ENCODE data around the gene TBL3.

Gene TBL3

GRCh38 chr16:1983544-1984346 is 11.9 kb downstream of the TBL3 start, which contains the start of gene GFER (continued):
- TF ChIP-seq ZBTB8A (tag by site-specific recombination; IDR thresholded peaks at IDR 0.05) (peak; percentile 98), ZNF610 (tag by site-specific recombination; IDR thresholded peaks at IDR 0.05; ENCODE audit: borderline replicate concordance) (no peak; the same call in 1 of the 2 replicates), ZNF558 (tag by site-specific recombination; IDR thresholded peaks at IDR 0.05) (no peak), YY2 (tag by site-specific recombination; IDR thresholded peaks at IDR 0.05) (peak; percentile 68), ZNF266 (tag by site-specific recombination; IDR thresholded peaks at IDR 0.05; ENCODE audit: low read depth) (no peak), ZNF621 (tag by site-specific recombination; IDR thresholded peaks at IDR 0.05) (no peak), FEZF1 (tag by site-specific recombination; IDR thresholded peaks at IDR 0.05) (peak; percentile 79), KLF17 (tag by site-specific recombination; IDR thresholded peaks at IDR 0.05) (peak; percentile 97), ZNF776 (tag by site-specific recombination; IDR thresholded peaks at IDR 0.05; ENCODE audit: borderline replicate concordance) (no peak), ZNF354C (tag by site-specific recombination; IDR thresholded peaks at IDR 0.05; ENCODE audit: borderline replicate concordance, low read depth) (no peak), ZNF529 (tag by site-specific recombination; IDR thresholded peaks at IDR 0.05; ENCODE audit: insufficient replicate concordance) (no peak), HOXC10 (CRISPR knock-in tag; IDR thresholded peaks at IDR 0.05) (no peak), ZNF114 (tag by site-specific recombination; IDR thresholded peaks at IDR 0.05) (no peak), ZNF174 (tag by site-specific recombination; IDR thresholded peaks at IDR 0.05) (no peak), SP3 (tag by site-specific recombination; IDR thresholded peaks at IDR 0.05) (peak; percentile 57), SCRT1 (tag by site-specific recombination; IDR thresholded peaks at IDR 0.05; ENCODE audit: borderline replicate concordance) (no peak), IKZF3 (tag by site-specific recombination; IDR thresholded peaks at IDR 0.05) (peak; percentile 53), ZBTB49 (tag by site-specific recombination; IDR thresholded peaks at IDR 0.05; ENCODE audit: low read depth) (no peak), ZNF555 (tag by site-specific recombination; conservative IDR thresholded peaks at IDR 0.05) (no peak), KLF7 (tag by site-specific recombination; IDR thresholded peaks at IDR 0.05; ENCODE audit: borderline replicate concordance) (peak; percentile 53; the same call in 1 of the 2 replicates), GLIS1 (tag by site-specific recombination; IDR thresholded peaks at IDR 0.05) (no peak), ZNF664 (tag by site-specific recombination; IDR thresholded peaks at IDR 0.05) (no peak), ZNF639 (tag by site-specific recombination; IDR thresholded peaks at IDR 0.05) (no peak), ZSCAN16 (tag by site-specific recombination; IDR thresholded peaks at IDR 0.05) (no peak), ZNF596 (tag by site-specific recombination; IDR thresholded peaks at IDR 0.05) (peak; percentile 74), ZNF473 (tag by site-specific recombination; IDR thresholded peaks at IDR 0.05) (no peak), OVOL3 (tag by site-specific recombination; IDR thresholded peaks at IDR 0.05) (no peak), ZEB2 (tag by site-specific recombination; IDR thresholded peaks at IDR 0.05) (peak; percentile 83; the same call in 1 of the 2 replicates), ZNF704 (tag by site-specific recombination; IDR thresholded peaks at IDR 0.05) (no peak), ZNF394 (tag by site-specific recombination; IDR thresholded peaks at IDR 0.05; ENCODE audit: borderline replicate concordance) (peak; percentile 41; the same call in 1 of the 2 replicates), ZNF133 (tag by site-specific recombination; IDR thresholded peaks at IDR 0.05) (no peak), ZNF391 (tag by site-specific recombination; IDR thresholded peaks at IDR 0.05; ENCODE audit: borderline replicate concordance, low read depth) (peak; percentile 47; the same call in 1 of the 2 replicates), ZNF19 (tag by site-specific recombination; IDR thresholded peaks at IDR 0.05; ENCODE audit: low read depth) (no peak), ZNF692 (tag by site-specific recombination; IDR thresholded peaks at IDR 0.05) (peak; percentile 53; the same call in 1 of the 2 replicates)

Measured in HEK293 (cell line).